Gastroesophageal sphincter (tissue), 3 donors: ENCODE measurements around the gene RSPH10B2.
"Not testable (repeated sequence)": the region's sequence is repeated elsewhere in the genome, so short reads cannot be mapped to it uniquely, and the experiment has no call there.

Experiments used
- POLR2A ChIP-seq, 2 donors: fragments of 450-650 bp; IDR thresholded peaks; one replicate each; pipeline ENCODE4 v1.6.1; 2017; ENCODE audit warnings: antibody characterized with exemption in 2 of 2, mild to moderate bottlenecking in 2 of 2, moderate library complexity in 1 of 2
- TF ChIP-seq, protein P1 (sequence below), 4 experiments: fragments of 200-600 bp in 2 of 4; fragments of 450-650 bp in 2 of 4; sonication (generic) in 1 of 4; IDR thresholded peaks; one replicate each; pipeline ENCODE4 v1.5.1; 2017 to 2019; ENCODE audit warnings: antibody characterized with exemption in 4 of 4, mild to moderate bottlenecking in 2 of 4, moderate library complexity in 2 of 4

DNA sequence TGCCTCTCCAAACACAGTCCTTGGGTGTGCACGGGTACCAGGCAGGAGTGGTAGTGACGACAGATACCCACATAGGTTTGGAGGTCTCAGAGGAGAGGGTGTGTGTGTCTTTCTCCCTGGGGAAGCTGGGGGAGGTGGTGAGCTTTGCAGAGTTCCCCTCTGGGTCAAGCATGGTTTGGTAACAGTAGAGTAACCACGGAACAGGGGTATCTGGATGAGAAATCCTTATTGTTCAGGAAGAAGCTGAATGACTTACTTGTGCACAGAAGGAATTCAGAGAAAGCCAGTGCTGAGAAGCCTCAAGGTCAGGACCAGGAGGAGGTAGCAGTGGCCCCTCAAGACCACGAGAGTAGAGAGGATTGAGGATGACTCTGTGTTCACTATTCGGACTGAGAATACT is 75.7 kb downstream of the RSPH10B2 start:
- TF ChIP-seq, protein P1, sequence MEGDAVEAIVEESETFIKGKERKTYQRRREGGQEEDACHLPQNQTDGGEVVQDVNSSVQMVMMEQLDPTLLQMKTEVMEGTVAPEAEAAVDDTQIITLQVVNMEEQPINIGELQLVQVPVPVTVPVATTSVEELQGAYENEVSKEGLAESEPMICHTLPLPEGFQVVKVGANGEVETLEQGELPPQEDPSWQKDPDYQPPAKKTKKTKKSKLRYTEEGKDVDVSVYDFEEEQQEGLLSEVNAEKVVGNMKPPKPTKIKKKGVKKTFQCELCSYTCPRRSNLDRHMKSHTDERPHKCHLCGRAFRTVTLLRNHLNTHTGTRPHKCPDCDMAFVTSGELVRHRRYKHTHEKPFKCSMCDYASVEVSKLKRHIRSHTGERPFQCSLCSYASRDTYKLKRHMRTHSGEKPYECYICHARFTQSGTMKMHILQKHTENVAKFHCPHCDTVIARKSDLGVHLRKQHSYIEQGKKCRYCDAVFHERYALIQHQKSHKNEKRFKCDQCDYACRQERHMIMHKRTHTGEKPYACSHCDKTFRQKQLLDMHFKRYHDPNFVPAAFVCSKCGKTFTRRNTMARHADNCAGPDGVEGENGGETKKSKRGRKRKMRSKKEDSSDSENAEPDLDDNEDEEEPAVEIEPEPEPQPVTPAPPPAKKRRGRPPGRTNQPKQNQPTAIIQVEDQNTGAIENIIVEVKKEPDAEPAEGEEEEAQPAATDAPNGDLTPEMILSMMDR (IDR thresholded peaks at IDR 0.05): not testable (repeated sequence)
- TF ChIP-seq POLR2A (IDR thresholded peaks at IDR 0.05): not testable (repeated sequence)
